Stomach smooth muscle (tissue), 2 donors: ENCODE measurements around the gene ZNF430.
"Not testable (repeated sequence)": the region's sequence is repeated elsewhere in the genome, so short reads cannot be mapped to it uniquely, and the experiment has no call there.

Experiments used
- H3K27ac ChIP-seq: one replicate; pipeline ENCODE4 v1.7.0; 2013; ENCODE audit warnings: mild to moderate bottlenecking, low read length, inconsistent platforms
- H3K27me3 ChIP-seq, 2 donors: one replicate each; pipeline ENCODE4 v1.7.0; 2013; ENCODE audit warnings: low read length in 2 of 2; ENCODE audit not compliant: insufficient read depth in 2 of 2, control insufficient read depth in 1 of 2
- H3K36me3 ChIP-seq, 2 donors: one replicate each; pipeline ENCODE4 v1.7.0; 2013; ENCODE audit warnings: low read length in 2 of 2; ENCODE audit not compliant: control insufficient read depth in 2 of 2, insufficient read depth in 2 of 2
- H3K4me1 ChIP-seq: one replicate; pipeline ENCODE4 v1.7.0; 2013; ENCODE audit warnings: low read length; ENCODE audit not compliant: control insufficient read depth, insufficient read depth
- H3K4me3 ChIP-seq, 2 donors: one replicate each; pipeline ENCODE4 v1.7.0; 2013; ENCODE audit warnings: low read length in 2 of 2
- H3K9ac ChIP-seq, 2 donors: one replicate each; pipeline ENCODE4 v1.7.0; 2013; ENCODE audit warnings: low read length in 2 of 2, mild to moderate bottlenecking in 1 of 2
- H3K9me3 ChIP-seq, 2 donors: one replicate each; pipeline ENCODE4 v1.7.0; 2013; ENCODE audit warnings: low read length in 2 of 2; ENCODE audit not compliant: control insufficient read depth in 2 of 2
- donor health status: healthy.
- donor health status: Pancreatic carcinoma.

ZNF430 gene

DNA sequence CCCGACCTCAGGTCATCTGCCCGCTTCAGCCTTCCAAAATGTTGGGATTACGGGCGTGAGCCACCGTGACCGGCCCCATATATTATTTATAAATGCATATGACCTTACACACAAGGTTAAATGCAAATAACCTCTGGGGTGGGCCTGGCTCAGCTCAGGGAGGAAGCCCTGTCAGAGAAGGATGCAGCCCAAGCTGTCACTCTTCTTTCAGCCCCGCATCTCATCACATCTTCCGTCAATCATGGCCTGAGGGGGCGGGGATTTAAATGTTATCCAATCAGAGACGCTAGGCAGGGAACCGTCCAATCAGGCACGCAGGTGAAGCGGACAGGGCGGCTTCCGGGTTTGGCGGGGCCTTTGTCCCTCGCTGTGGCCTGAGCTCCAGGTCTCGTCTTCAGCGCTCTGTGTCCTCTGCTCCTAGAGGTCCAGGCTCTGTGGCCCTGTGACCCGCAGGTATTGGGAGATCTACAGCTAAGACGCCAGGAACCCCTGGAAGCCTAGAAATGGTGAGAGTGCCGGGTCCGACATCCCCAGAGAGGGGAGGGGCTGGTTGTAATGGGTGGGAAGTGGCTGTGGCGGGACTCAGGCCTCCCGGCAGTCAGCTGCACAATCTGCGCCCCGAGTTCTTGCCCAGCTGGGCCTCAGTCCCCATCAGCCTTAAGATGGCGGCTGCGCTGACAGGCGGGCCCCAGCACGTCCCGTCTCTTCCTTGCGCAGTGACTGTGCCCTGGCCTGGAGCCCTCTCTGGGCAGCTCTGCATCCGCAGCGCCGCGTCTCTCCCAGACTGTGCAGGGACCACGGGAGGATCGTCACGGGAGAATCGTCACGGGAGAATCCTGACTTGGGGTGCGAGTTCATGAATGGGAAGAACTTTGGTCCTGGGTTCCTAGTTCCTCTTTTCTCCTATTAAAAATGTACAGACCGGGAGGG lies at the start of gene ZNF430:
Gene ZNF430, plus strand, starts transcription at position 360 of the 930 bp plus-strand sequence. Its CDS starts 144 bp downstream, at position 504.
- no peaks in the 10 kb centered on the region for H3K9me3 ChIP-seq
- peak within 1 kb of the TSS; percentile 79 for H3K27ac ChIP-seq
- no peaks in the 10 kb centered on the region for H3K4me1 ChIP-seq
- H3K36me3 ChIP-seq, result peaks cover 0 to 3% of the 10 kb centered on the region in 2 donors
- H3K9ac ChIP-seq, result peak within 1 kb of the TSS; percentile 74 to 88
- peak within 1 kb of the TSS; percentile 77 to 95 for H3K4me3 ChIP-seq
- H3K27me3 ChIP-seq, result no peaks in the 10 kb centered on the region

DNA sequence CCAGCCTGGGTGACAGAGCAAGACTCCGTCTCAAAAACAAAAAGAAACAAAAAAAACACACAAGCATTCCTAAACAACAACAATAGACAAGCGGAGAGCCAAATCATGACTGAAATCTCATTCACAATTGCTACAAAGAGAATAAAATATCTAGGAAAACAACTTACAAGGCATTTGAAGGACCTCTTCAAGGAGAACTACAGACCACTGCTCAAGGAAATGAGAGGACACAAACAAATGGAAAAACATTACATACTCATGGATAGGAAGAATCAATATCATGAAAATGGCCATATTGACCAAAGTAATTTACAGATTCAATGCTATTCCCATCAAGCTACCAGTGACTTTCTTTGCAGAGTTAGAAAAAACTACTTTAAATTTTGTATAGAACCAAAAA lies 27.7 kb upstream of the ZNF430 start:
- not testable (repeated sequence) for H3K36me3 ChIP-seq, H3K9ac ChIP-seq, H3K27me3 ChIP-seq, H3K9me3 ChIP-seq, H3K4me1 ChIP-seq, H3K27ac ChIP-seq, H3K4me3 ChIP-seq

GRCh38 chr19:20999731-21000352 lies 20.6 kb upstream of the ZNF430 start:
- H3K9me3 ChIP-seq, result no peaks in the 10 kb centered on the region
- no peak overlapping the region for H3K9ac ChIP-seq
- H3K36me3 ChIP-seq, result no peaks in the 10 kb centered on the region
- H3K4me3 ChIP-seq, result peak overlapping the region; percentile 76
- peaks cover 4% of the 10 kb centered on the region for H3K4me1 ChIP-seq
- no peaks in the 10 kb centered on the region for H3K27me3 ChIP-seq
- H3K27ac ChIP-seq, result no peak overlapping the region

GRCh38 chr19:21021238-21021637 lies 781 bp downstream of the ZNF430 start:
- not testable (repeated sequence) for H3K27me3 ChIP-seq
- H3K9ac ChIP-seq, result peak overlapping the region; percentile 74 to 88

DNA sequence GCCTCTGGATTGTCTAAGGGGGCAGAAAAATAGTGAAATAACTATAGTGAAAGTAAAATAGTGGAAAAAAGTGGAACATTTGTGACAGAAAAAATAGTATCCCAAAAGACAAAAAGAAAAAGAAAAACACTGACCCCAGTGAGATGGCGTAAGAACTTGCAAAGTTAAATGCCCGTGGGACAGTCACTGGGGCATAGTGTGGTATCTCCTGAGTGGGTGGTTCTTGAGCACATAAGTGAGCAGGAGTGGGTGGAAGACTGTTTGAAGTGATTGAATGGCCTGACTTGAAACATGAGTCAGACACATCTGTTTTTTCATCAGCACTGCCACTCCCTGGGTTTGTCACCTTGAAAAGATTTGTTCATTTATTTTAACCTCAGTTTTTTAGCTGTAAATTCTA lies 2.5 kb downstream of the ZNF430 start:
- H3K4me3 ChIP-seq, result no peak overlapping the region
- no peak overlapping the region for H3K9ac ChIP-seq
- H3K27ac ChIP-seq, result no peak overlapping the region
- H3K36me3 ChIP-seq, result peaks cover 0 to 3% of the 10 kb centered on the region in 2 donors
- H3K4me1 ChIP-seq, result no peaks in the 10 kb centered on the region
- no peaks in the 10 kb centered on the region for H3K27me3 ChIP-seq
- no peaks in the 10 kb centered on the region for H3K9me3 ChIP-seq

More at GRCh38 chr19:21021238-21021637, 781 bp downstream of the ZNF430 start:
- H3K9me3 ChIP-seq, H3K4me1 ChIP-seq, H3K27ac ChIP-seq, H3K36me3 ChIP-seq: not testable (repeated sequence)
- peak overlapping the region; percentile 77 to 95 for H3K4me3 ChIP-seq

DNA sequence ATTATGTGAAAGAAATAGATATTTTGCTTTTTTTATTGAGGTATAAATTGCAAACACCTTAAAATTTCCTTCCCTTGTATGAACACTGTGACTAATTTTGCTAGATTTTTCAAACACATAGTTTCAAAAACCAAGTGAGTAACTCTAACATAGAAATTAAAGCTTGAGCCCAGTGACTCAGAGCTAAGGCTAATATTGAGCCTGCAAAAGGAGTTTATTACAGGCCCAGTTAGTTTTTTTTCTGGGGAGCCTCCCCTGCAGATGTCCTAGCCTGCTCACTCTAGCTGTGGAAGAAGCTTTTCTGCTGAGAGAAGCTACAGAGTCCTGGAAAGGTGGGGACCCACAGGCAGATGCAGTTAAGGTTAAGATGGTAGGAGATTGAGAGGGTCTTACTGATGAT lies 3.4 kb downstream of the ZNF430 start:
- no peak overlapping the region for H3K27ac ChIP-seq
- no peaks in the 10 kb centered on the region for H3K27me3 ChIP-seq
- H3K4me3 ChIP-seq, result no peak overlapping the region
- H3K9me3 ChIP-seq, result no peaks in the 10 kb centered on the region
- H3K4me1 ChIP-seq, result no peaks in the 10 kb centered on the region
- H3K36me3 ChIP-seq, result peaks cover 0 to 3% of the 10 kb centered on the region in 2 donors
- no peak overlapping the region for H3K9ac ChIP-seq

DNA sequence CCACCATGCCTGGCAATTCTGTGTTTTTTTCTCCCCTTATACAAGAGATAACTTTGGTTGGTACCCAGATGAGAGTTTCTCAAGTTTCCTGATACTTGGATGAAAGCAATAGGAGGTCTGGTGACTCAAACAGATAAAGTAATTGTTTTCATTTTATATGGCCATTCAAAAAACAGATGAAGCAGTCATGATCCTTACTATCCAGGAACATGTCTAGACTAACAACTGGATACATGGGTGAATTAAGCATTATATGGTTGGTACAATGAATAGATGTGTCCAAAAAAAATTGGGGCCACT lies 8.5 kb downstream of the ZNF430 start:
- H3K4me3 ChIP-seq, result no peak overlapping the region

DNA sequence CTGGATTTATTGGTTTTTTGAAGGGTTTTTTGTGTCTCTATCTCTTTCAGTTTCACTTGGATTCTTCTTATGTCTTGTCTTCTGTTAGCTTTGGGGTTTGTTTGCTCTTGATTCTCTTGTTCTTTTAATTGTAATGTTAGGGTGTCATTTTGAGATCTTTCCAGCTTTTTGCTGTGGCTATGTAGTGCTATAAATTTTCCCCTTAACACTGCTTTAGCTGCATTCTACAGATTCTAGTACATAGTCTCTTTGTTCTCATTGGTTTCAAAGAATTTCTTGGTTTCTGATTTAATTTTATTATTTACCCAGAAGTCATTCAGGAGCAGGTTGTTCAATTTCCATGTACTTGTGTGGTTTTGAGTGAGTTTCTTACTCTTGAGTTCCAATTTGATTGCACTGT lies 24.6 kb downstream of the ZNF430 start:
- no peaks in the 10 kb centered on the region for H3K27me3 ChIP-seq
- no peak overlapping the region for H3K27ac ChIP-seq
- H3K9me3 ChIP-seq, result peaks cover 0 to 4% of the 10 kb centered on the region in 2 donors
- H3K4me1 ChIP-seq, result no peaks in the 10 kb centered on the region
- H3K9ac ChIP-seq, result no peak overlapping the region
- H3K36me3 ChIP-seq, result peaks cover 2 to 5% of the 10 kb centered on the region in 2 donors
- H3K4me3 ChIP-seq, result no peak overlapping the region

More for the DNA sequence above, 8.5 kb downstream of the ZNF430 start:
- no peaks in the 10 kb centered on the region for H3K4me1 ChIP-seq
- H3K9ac ChIP-seq, result no peak overlapping the region
- no peaks in the 10 kb centered on the region for H3K27me3 ChIP-seq
- no peak overlapping the region for H3K27ac ChIP-seq
- no peaks in the 10 kb centered on the region for H3K9me3 ChIP-seq
- peaks cover 1 to 3% of the 10 kb centered on the region in 2 donors for H3K36me3 ChIP-seq

- Histone ChIP-seq H3K27ac (no peak overlapping the region), H3K36me3 (peaks cover 0 to 5% of the 10 kb centered on the region in 2 donors), H3K9ac (no peak overlapping the region), H3K27me3 (no peaks in the 10 kb centered on the region), H3K9me3 (peaks cover 0 to 4% of the 10 kb centered on the region in 2 donors), H3K4me3 (no peak overlapping the region), H3K4me1 (no peaks in the 10 kb centered on the region)
Observed at GRCh38 chr19:21046489-21046888, 26.0 kb downstream of the ZNF430 start.

DNA sequence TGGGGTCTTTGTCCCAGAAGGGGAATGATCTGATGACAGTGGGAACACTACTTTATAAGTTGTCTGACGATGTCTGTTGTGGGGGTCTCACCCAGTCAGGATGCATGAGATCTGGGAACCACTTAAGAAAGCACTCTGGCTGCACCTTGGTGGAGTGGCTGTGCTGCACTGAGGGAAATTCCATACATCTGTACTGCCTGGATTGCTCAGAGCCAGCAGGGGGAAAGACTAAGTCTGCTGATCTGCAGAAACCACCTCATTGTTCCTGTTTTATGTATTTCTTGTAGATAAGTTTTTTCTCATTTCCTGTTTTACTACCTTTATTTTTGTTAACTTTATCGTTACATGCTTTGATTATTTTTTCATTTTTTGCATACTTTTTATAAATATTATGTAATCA lies 27.3 kb downstream of the ZNF430 start:
- no peak overlapping the region for H3K9ac ChIP-seq
- H3K27me3 ChIP-seq, result no peaks in the 10 kb centered on the region
- H3K4me1 ChIP-seq, result no peaks in the 10 kb centered on the region
- H3K9me3 ChIP-seq, result peaks cover 0 to 4% of the 10 kb centered on the region in 2 donors
- no peak overlapping the region for H3K4me3 ChIP-seq
- peaks cover 1 to 7% of the 10 kb centered on the region in 2 donors for H3K36me3 ChIP-seq
- no peak overlapping the region for H3K27ac ChIP-seq

GRCh38 chr19:21052902-21053301 lies 32.4 kb downstream of the ZNF430 start:
- H3K36me3 ChIP-seq, result peaks cover 12 to 13% of the 10 kb centered on the region in 2 donors
- no peaks in the 10 kb centered on the region for H3K27me3 ChIP-seq
- H3K9ac ChIP-seq, result no peak overlapping the region
- no peak overlapping the region for H3K27ac ChIP-seq
- no peaks in the 10 kb centered on the region for H3K4me1 ChIP-seq
- H3K4me3 ChIP-seq, result no peak overlapping the region
- H3K9me3 ChIP-seq, result no peaks in the 10 kb centered on the region
